Peyer's patch (tissue), 4 donors: ENCODE results near the gene ADAMTS16. TPM values are rescaled to one million over a fixed set of nuclear protein-coding genes. Genes with fewer than 3 reads are reported as not detected.

Experiments used
- DNase-seq, 3 donors: peaks; one replicate each; pipeline ENCODE4 v3.0.0-alpha.2; 2017 to 2019
- H3K27ac ChIP-seq, 4 donors: fragments of 200-600 bp; sonication (generic); one replicate each; pipeline ENCODE4 v1.5.1; 2016 to 2019
- H3K27me3 ChIP-seq, 2 donors: fragments of 200-600 bp; sonication (generic); one replicate each; pipeline ENCODE4 v1.5.1; 2019
- H3K36me3 ChIP-seq, 3 donors: fragments of 200-600 bp; sonication (generic); one replicate each; pipeline ENCODE4 v1.5.1; 2016 to 2019
- H3K4me1 ChIP-seq, 4 donors: fragments of 200-600 bp; sonication (generic); one replicate each; pipeline ENCODE4 v1.5.1; 2016 to 2019
- H3K4me3 ChIP-seq, 4 donors: fragments of 200-600 bp; sonication (generic); 1 replicate in 3 of 4; 2 replicates in 1 of 4; pipeline ENCODE4 v1.5.1; 2016 to 2019; ENCODE audit warnings: mild to moderate bottlenecking in 1 of 4
- H3K9me3 ChIP-seq, 4 donors: fragments of 200-600 bp; sonication (generic); one replicate each; pipeline ENCODE4 v1.5.1; 2016 to 2019; ENCODE audit warnings: mild to moderate bottlenecking in 1 of 4
- CTCF ChIP-seq, 6 experiments: fragments of 450-650 bp in 4 of 6; fragments of 200-600 bp in 2 of 6; sonication (generic) in 1 of 6; IDR thresholded peaks; one replicate each; pipeline ENCODE4 v1.5.1; 2017 to 2019; ENCODE audit warnings: antibody characterized with exemption in 6 of 6, mild to moderate bottlenecking in 3 of 6, moderate library complexity in 1 of 6
- POLR2A ChIP-seq, 2 donors: fragments of 450-650 bp; IDR thresholded peaks; one replicate each; pipeline ENCODE4 v1.5.1; 2017; ENCODE audit warnings: antibody characterized with exemption in 2 of 2, mild to moderate bottlenecking in 2 of 2, moderate library complexity in 2 of 2
- total RNA-seq, 4 donors: library from RNA; depleted of rRNA; stranded (reverse); fragments of >200 nt; gene quantifications; one replicate each; pipeline ENCODE4 v1.1.0, GENCODE V29; 2016

The ADAMTS16 gene
- total RNA-seq, 4 donors from 2014 or later = 1.7 TPM; not detected in 3

DNA sequence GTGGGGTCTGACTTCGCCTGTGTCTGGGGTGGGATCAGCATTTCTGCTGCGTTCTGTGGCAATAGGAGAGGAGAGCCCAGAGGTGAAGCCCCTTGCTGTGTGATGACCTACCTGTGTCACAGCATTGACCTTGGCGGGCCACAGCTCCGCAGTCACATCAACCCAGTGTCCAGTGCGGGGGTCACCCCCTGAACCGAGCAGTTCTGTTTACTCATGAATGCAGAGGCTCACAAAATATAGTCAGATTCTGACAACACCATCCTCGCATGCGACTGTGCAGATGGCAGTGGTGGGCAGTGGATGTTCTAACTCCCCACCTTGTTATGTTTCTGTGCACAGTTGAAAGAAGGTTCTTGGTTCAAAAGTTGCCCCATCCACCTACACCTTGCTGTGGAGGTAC lies 100.1 kb downstream of the ADAMTS16 start:
- H3K27ac ChIP-seq = no peak overlapping the region
- H3K36me3 ChIP-seq = no peaks in the 10 kb centered on the region
- no peaks in the 10 kb centered on the region for H3K27me3 ChIP-seq
- no peak overlapping the region for H3K4me3 ChIP-seq
- H3K4me1 ChIP-seq = no peaks in the 10 kb centered on the region
- TF ChIP-seq POLR2A (IDR thresholded peaks at IDR 0.05) (no peak), CTCF (IDR thresholded peaks at IDR 0.05) (no peak)
- H3K9me3 ChIP-seq = no peaks in the 10 kb centered on the region
- no peak for DNase-seq

DNA sequence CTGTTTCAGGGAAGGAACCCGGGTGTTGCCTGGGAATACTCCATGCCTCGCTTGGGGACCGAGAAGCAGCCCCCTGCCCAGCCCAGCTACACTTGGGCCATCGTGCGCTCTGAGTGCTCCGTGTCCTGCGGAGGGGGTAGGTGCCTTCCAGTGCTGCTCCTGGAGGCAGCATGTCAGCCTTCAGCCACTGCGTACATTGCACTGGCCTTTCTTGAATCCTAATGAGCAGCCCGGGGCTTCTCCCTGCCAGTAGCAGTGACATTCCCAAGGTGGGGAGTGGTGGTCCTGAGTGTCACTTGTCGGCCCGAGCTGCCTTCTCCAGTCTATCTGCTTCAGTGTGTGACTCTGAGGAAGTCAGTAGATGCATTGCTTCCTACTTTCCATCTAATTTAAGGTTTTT lies 101.9 kb downstream of the ADAMTS16 start:
- Histone ChIP-seq H3K27me3 (no peaks in the 10 kb centered on the region), H3K4me3 (no peak overlapping the region), H3K4me1 (no peaks in the 10 kb centered on the region), H3K36me3 (no peaks in the 10 kb centered on the region), H3K27ac (no peak overlapping the region), H3K9me3 (no peaks in the 10 kb centered on the region)
- DNase-seq = no peak
- TF ChIP-seq POLR2A (IDR thresholded peaks at IDR 0.05) (no peak), CTCF (IDR thresholded peaks at IDR 0.05) (no peak)

DNA sequence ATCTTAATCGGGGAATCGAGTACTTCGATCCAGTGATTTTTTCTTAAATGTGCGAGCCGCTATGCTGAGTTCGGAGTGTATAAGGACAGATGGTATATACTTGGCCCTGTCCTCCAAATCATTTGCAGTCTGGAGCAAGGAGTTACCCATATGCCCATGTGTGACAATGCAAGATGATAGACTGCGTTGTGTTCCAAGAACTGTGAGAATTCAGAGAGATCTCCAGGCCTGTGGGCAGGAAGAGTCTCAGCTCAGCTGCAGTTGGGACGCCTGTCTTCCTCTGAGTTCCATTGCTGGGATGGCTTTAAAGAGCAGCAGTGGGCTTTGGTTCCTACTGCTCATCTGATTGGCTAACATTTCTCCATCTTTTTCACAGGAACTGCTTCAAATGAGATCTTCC lies 106.6 kb downstream of the ADAMTS16 start:
- Histone ChIP-seq H3K36me3 (no peaks in the 10 kb centered on the region), H3K27ac (no peak overlapping the region), H3K9me3 (no peaks in the 10 kb centered on the region), H3K4me1 (no peaks in the 10 kb centered on the region), H3K4me3 (no peak overlapping the region), H3K27me3 (no peaks in the 10 kb centered on the region)
- DNase-seq = no peak
- TF ChIP-seq CTCF (IDR thresholded peaks at IDR 0.05) = no peak
- TF ChIP-seq POLR2A (IDR thresholded peaks at IDR 0.05) = no peak

DNA sequence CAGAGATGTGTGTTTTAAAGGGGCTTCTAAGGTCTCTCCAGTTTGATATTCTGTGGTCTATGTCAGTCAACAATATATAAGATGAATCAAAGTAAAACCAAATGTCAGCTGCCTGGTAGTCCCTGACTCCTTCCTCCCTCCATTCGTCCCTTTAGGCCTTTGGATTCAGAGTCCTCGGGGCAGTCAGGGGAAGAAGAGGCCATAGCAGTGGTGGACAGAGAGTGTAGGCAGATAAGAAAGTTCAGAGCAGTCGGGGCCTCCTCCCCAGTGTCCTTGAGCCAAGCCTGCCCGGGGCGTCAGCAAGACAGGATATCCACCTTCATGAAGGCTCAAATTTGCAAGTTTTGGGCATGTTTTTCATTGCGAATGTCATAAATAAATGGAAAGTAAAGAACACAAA lies 110.6 kb downstream of the ADAMTS16 start:
- H3K27ac ChIP-seq = no peak overlapping the region
- H3K4me1 ChIP-seq = no peaks in the 10 kb centered on the region
- H3K27me3 ChIP-seq = no peaks in the 10 kb centered on the region
- no peak for DNase-seq
- H3K4me3 ChIP-seq = no peak overlapping the region
- no peaks in the 10 kb centered on the region for H3K36me3 ChIP-seq
- TF ChIP-seq POLR2A (IDR thresholded peaks at IDR 0.05) (no peak), CTCF (IDR thresholded peaks at IDR 0.05) (no peak)
- peaks cover 0 to 4% (median 0%) of the 10 kb centered on the region in 4 donors for H3K9me3 ChIP-seq

- Histone ChIP-seq H3K4me3 (no peak overlapping the region), H3K9me3 (peaks cover 0 to 4% (median 0%) of the 10 kb centered on the region in 4 donors), H3K27me3 (no peaks in the 10 kb centered on the region), H3K27ac (no peak overlapping the region), H3K4me1 (no peaks in the 10 kb centered on the region), H3K36me3 (no peaks in the 10 kb centered on the region)
- no peak for DNase-seq
- TF ChIP-seq CTCF (IDR thresholded peaks at IDR 0.05) (no peak), POLR2A (IDR thresholded peaks at IDR 0.05) (no peak)
These were observed 112.0 kb downstream of the ADAMTS16 start for GRCh38 chr5:5252106-5252505.

DNA sequence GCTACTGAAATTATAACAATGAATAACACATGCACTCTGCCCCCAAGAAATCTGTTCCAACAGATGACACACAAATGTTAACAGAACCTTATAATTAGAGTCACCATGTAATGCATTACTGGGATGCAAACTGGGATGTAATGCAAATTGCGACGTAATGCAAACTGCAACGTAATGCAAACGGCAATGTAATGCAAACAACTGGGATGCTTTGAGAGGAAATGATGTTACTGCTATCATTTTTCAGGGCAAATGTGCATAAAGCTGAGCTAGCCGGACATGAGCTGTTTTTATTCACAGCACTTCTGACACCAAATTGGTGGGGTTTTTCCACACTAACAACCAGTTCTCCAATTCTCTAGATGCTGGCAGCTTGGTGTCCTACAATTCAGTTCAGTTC lies 117.2 kb downstream of the ADAMTS16 start:
- Histone ChIP-seq H3K9me3 (peaks cover 0 to 4% (median 0%) of the 10 kb centered on the region in 4 donors), H3K27ac (no peak overlapping the region), H3K4me1 (no peaks in the 10 kb centered on the region), H3K36me3 (no peaks in the 10 kb centered on the region), H3K4me3 (no peak overlapping the region), H3K27me3 (no peaks in the 10 kb centered on the region)
- no peak for DNase-seq
- TF ChIP-seq CTCF (IDR thresholded peaks at IDR 0.05) (no peak), POLR2A (IDR thresholded peaks at IDR 0.05) (no peak)
